Vagina (tissue), 2 donors: Measurements from ENCODE around the gene NTM.

Experiments
- CTCF ChIP-seq, 3 experiments: fragments of 450-650 bp in 2 of 3; fragments of 200-600 bp in 1 of 3; sonication (generic) in 1 of 3; IDR thresholded peaks; one replicate each; pipeline ENCODE4 v1.5.1; 2017 to 2019; ENCODE audit warnings: antibody characterized with exemption in 3 of 3, mild to moderate bottlenecking in 2 of 3, moderate library complexity in 2 of 3
- POLR2A ChIP-seq, 2 donors: fragments of 450-650 bp; IDR thresholded peaks; one replicate each; pipeline ENCODE4 v1.6.1; 2017; ENCODE audit warnings: antibody characterized with exemption in 2 of 2, mild to moderate bottlenecking in 2 of 2, moderate library complexity in 2 of 2
- POLR2AphosphoS5 ChIP-seq, 2 donors: sonication (generic); formaldehyde crosslinking; IDR thresholded peaks; one replicate each; pipeline ENCODE4 v1.9.0; 2017; ENCODE audit warnings: antibody characterized with exemption in 2 of 2, mild to moderate bottlenecking in 2 of 2, low read depth in 1 of 2; ENCODE audit not compliant: insufficient read depth in 1 of 2

- TF ChIP-seq CTCF (IDR thresholded peaks at IDR 0.05) (no peak), POLR2A (IDR thresholded peaks at IDR 0.05) (no peak), POLR2AphosphoS5 (IDR thresholded peaks at IDR 0.05; ENCODE audit: insufficient read depth in 1 of 2, low read depth in 1 of 2) (no peak)
Observed at GRCh38 chr11:131907371-131907770, 537.0 kb downstream of the NTM start.
